CD8-positive, alpha-beta memory T cell (primary cell): ENCODE results near the gene SLC7A7. TPM values are rescaled to one million over a fixed set of nuclear protein-coding genes. Genes with fewer than 3 reads are reported as not detected.

Experiments used
- CTCF ChIA-PET: fragments of 350-600 bp; sonication (Branson Sonifier 250); formaldehyde crosslinking; loops from one replicate; lab custom pipeline; 2021; ENCODE audit warnings: antibody characterized with exemption; lab: Charles Lee
- POLR2A ChIA-PET: fragments of 350-600 bp; sonication (Branson Sonifier 250); formaldehyde crosslinking; loops from one replicate; lab custom pipeline; 2021; ENCODE audit warnings: antibody characterized with exemption; lab: Charles Lee
- DNase-seq, 5 donors: peaks; one replicate each; pipeline versions ENCODE4 v3.0.0 to v3.0.0-alpha.2; 2020 to 2022; ENCODE audit warnings: mixed read lengths in 1 of 5
- H3K27ac ChIP-seq: one replicate; pipeline ENCODE4 v1.7.0; 2013; ENCODE audit warnings: low read depth, mild to moderate bottlenecking, low read length, moderate library complexity
- H3K27me3 ChIP-seq: 2 replicates; pipeline ENCODE4 v1.7.0; 2013; ENCODE audit warnings: low read length, mild to moderate bottlenecking; ENCODE audit not compliant: insufficient read depth, poor library complexity, severe bottlenecking
- H3K36me3 ChIP-seq: 2 replicates; pipeline ENCODE4 v1.7.0; 2013; ENCODE audit warnings: mild to moderate bottlenecking, low read length, moderate library complexity; ENCODE audit not compliant: insufficient read depth
- H3K4me1 ChIP-seq: 2 replicates; pipeline ENCODE4 v1.7.0; 2013; ENCODE audit warnings: mild to moderate bottlenecking, low read length, moderate library complexity; ENCODE audit not compliant: insufficient read depth
- H3K4me3 ChIP-seq: 2 replicates; pipeline ENCODE4 v1.7.0; 2013; ENCODE audit warnings: mild to moderate bottlenecking, low read length
- H3K9me3 ChIP-seq: 2 replicates; pipeline ENCODE4 v1.7.0; 2013; ENCODE audit warnings: mild to moderate bottlenecking, low read length
- H3K27ac Mint-ChIP-seq, 8 donors: one replicate each; pipeline ENCODE4 v1.8.0; 2020 to 2021; ENCODE audit warnings: mixed read lengths in 8 of 8, mild to moderate bottlenecking in 6 of 8, inconsistent platforms in 3 of 8, moderate library complexity in 3 of 8
- H3K27me3 Mint-ChIP-seq, 2 donors: one replicate each; pipeline ENCODE4 v1.8.0; 2020 to 2021; ENCODE audit warnings: mixed read lengths in 2 of 2, mild to moderate bottlenecking in 1 of 2, moderate library complexity in 1 of 2
- H3K36me3 Mint-ChIP-seq, 3 donors: one replicate each; pipeline ENCODE4 v1.8.0; 2020 to 2021; ENCODE audit warnings: mixed read lengths in 3 of 3, inconsistent platforms in 1 of 3, mild to moderate bottlenecking in 1 of 3
- H3K4me1 Mint-ChIP-seq, 3 donors: one replicate each; pipeline ENCODE4 v1.8.0; 2020 to 2021; ENCODE audit warnings: mixed read lengths in 3 of 3, inconsistent platforms in 1 of 3, mild to moderate bottlenecking in 1 of 3
- H3K4me3 Mint-ChIP-seq, 7 donors: one replicate each; pipeline ENCODE4 v1.8.0; 2020 to 2021; ENCODE audit warnings: mixed read lengths in 7 of 7, mild to moderate bottlenecking in 6 of 7, moderate library complexity in 4 of 7, inconsistent platforms in 2 of 7
- H3K9me3 Mint-ChIP-seq, 5 donors: one replicate each; pipeline ENCODE4 v1.8.0; 2020 to 2022; ENCODE audit warnings: mixed read lengths in 5 of 5, mild to moderate bottlenecking in 3 of 5, moderate library complexity in 2 of 5, inconsistent platforms in 1 of 5
- polyA plus RNA-seq: library from polyadenylated mRNA; unstranded; fragments of 300-500 nt; fragmentation: Illumina TruSeq; gene quantifications from one replicate; pipeline ENCODE4 v1.2.3, GENCODE V29; 2021
- total RNA-seq, 2 experiments: library from RNA; stranded (reverse); gene quantifications; one replicate each; pipeline ENCODE4 v1.2.3, GENCODE V29; 2021

The SLC7A7 gene
- total and polyA plus RNA-seq, 3 experiments from 2014 or later: 0.70 to 0.75 TPM; not detected in 1

GRCh38 chr14:22753586-22753985, 61.6 kb downstream of the SLC7A7 start:
- peaks cover 0 to 3% (median 0%) of the 10 kb centered on the region in 3 donors for H3K4me1 Mint-ChIP-seq
- ChIA-PET CTCF (no interaction called here), POLR2A (no interaction called here)
- DNase-seq: no peak
- no peak overlapping the region for H3K27ac Mint-ChIP-seq
- H3K4me1 ChIP-seq: no peaks in the 10 kb centered on the region
- H3K4me3 ChIP-seq: no peak overlapping the region
- H3K36me3 ChIP-seq: no peaks in the 10 kb centered on the region
- H3K27ac ChIP-seq: no peak overlapping the region
- H3K36me3 Mint-ChIP-seq: peaks cover 0 to 7% (median 0%) of the 10 kb centered on the region in 3 donors
- no peaks in the 10 kb centered on the region for H3K9me3 ChIP-seq
- peaks cover 15 to 39% of the 10 kb centered on the region in 2 donors for H3K27me3 Mint-ChIP-seq
- H3K9me3 Mint-ChIP-seq: no peaks in the 10 kb centered on the region
- H3K27me3 ChIP-seq: no peaks in the 10 kb centered on the region
- H3K4me3 Mint-ChIP-seq: no peak overlapping the region

DNA sequence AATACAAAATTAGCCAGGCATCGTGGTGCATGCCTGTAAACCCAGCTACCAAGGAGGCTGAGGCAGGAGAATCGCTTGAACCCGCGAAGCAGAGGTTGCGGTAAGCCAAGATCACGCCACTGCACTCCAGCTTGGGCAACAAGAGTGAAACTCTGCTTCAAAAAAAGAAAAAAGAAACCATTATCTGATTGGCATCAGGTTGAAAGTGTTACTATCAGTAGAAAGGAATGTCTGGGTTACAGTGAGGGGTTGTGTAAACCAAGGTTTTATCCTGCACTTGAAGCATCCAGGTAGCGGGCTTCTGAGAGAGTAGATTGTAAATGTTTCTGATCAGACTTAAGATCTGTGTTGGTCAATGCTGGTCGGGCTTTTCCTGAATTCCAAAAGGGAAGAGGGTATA, 62.8 kb downstream of the SLC7A7 start:
- no peak overlapping the region for H3K4me3 Mint-ChIP-seq
- Histone ChIP-seq H3K27me3 (no peaks in the 10 kb centered on the region), H3K9me3 (no peaks in the 10 kb centered on the region), H3K36me3 (no peaks in the 10 kb centered on the region), H3K4me3 (no peak overlapping the region), H3K27ac (no peak overlapping the region), H3K4me1 (no peaks in the 10 kb centered on the region)
- peaks cover 0 to 1% (median 0%) of the 10 kb centered on the region in 5 donors for H3K9me3 Mint-ChIP-seq
- H3K27me3 Mint-ChIP-seq: peaks cover 17 to 50% of the 10 kb centered on the region in 2 donors
- peaks cover 0 to 4% (median 0%) of the 10 kb centered on the region in 3 donors for H3K4me1 Mint-ChIP-seq
- ChIA-PET CTCF (no interaction called here), POLR2A (interaction anchor here (0.6 kb wide), 1 partner anchor 313 kb away, joined by 3 read pairs; no protein-coding TSS in a partner anchor)
- H3K36me3 Mint-ChIP-seq: no peaks in the 10 kb centered on the region
- DNase-seq: no peak
- H3K27ac Mint-ChIP-seq: no peak overlapping the region

DNA sequence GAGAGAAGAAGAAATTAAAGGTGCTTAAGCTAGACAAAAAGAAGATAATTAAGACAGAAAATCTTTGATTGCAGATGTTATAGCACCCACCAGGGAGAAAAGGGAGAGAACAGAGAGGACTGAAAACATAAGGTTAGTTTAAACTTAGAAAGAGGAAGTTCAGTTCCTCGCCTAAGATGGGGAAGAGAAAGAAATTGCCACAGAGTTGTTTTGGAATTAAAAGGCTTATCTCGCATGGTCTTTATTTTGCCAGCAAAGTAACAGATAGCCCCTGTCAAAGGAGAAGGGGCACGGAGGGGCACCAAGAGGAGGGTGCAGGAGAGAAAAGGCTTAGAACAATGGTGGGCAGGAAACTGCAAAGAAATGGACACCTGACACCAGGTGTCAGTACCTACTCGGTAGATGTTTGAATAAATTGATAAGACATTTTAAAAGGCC, 66.6 kb downstream of the SLC7A7 start:
- Mint-ChIP-seq H3K36me3 (no peaks in the 10 kb centered on the region), H3K4me3 (no peak overlapping the region), H3K9me3 (peaks cover 0 to 1% (median 0%) of the 10 kb centered on the region in 5 donors), H3K27me3 (peaks cover 17 to 50% of the 10 kb centered on the region in 2 donors), H3K4me1 (peaks cover 0 to 4% (median 0%) of the 10 kb centered on the region in 3 donors), H3K27ac (peak overlapping the region in 2 of 8 donors; percentile 26 to 27)
- Histone ChIP-seq H3K9me3 (no peaks in the 10 kb centered on the region), H3K4me1 (no peaks in the 10 kb centered on the region), H3K27me3 (no peaks in the 10 kb centered on the region), H3K27ac (no peak overlapping the region), H3K4me3 (no peak overlapping the region), H3K36me3 (no peaks in the 10 kb centered on the region)
- no peak for DNase-seq
- CTCF ChIA-PET: interaction anchor here (0.6 kb wide), 1 partner anchor 44 kb away, joined by 3 read pairs; no protein-coding TSS in a partner anchor
- POLR2A ChIA-PET: no interaction called here

- Mint-ChIP-seq H3K27me3 (peaks cover 17 to 46% of the 10 kb centered on the region in 2 donors), H3K9me3 (peaks cover 0 to 1% (median 0%) of the 10 kb centered on the region in 5 donors), H3K27ac (no peak overlapping the region), H3K4me1 (peaks cover 0 to 4% (median 0%) of the 10 kb centered on the region in 3 donors), H3K4me3 (no peak overlapping the region), H3K36me3 (no peaks in the 10 kb centered on the region)
- CTCF ChIA-PET: no interaction called here
- Histone ChIP-seq H3K36me3 (no peaks in the 10 kb centered on the region), H3K4me3 (no peak overlapping the region), H3K4me1 (no peaks in the 10 kb centered on the region), H3K27ac (no peak overlapping the region), H3K27me3 (no peaks in the 10 kb centered on the region), H3K9me3 (no peaks in the 10 kb centered on the region)
- no peak for DNase-seq
- POLR2A ChIA-PET: no interaction called here
These were observed 67.0 kb downstream of the SLC7A7 start for GRCh38 chr14:22748206-22748605.

- H3K4me1 ChIP-seq: no peaks in the 10 kb centered on the region
- CTCF ChIA-PET: no interaction called here
- H3K36me3 Mint-ChIP-seq: no peaks in the 10 kb centered on the region
These were observed 67.5 kb downstream of the SLC7A7 start for GRCh38 chr14:22747769-22748168.

GRCh38 chr14:22740020-22740419, 75.2 kb downstream of the SLC7A7 start:
- no peaks in the 10 kb centered on the region for H3K4me1 Mint-ChIP-seq
- H3K27me3 Mint-ChIP-seq: peaks cover 0 to 33% of the 10 kb centered on the region in 2 donors
- no peaks in the 10 kb centered on the region for H3K36me3 Mint-ChIP-seq
- H3K36me3 ChIP-seq: no peaks in the 10 kb centered on the region
- CTCF ChIA-PET: no interaction called here
- peaks cover 0 to 1% (median 0%) of the 10 kb centered on the region in 5 donors for H3K9me3 Mint-ChIP-seq
- H3K27ac ChIP-seq: no peak overlapping the region
- no peak overlapping the region for H3K27ac Mint-ChIP-seq
- DNase-seq: no peak
- POLR2A ChIA-PET: no interaction called here
- H3K4me1 ChIP-seq: no peaks in the 10 kb centered on the region
- no peak overlapping the region for H3K4me3 Mint-ChIP-seq
- H3K27me3 ChIP-seq: no peaks in the 10 kb centered on the region
- H3K4me3 ChIP-seq: no peak overlapping the region
- no peaks in the 10 kb centered on the region for H3K9me3 ChIP-seq

More at GRCh38 chr14:22747769-22748168, 67.5 kb downstream of the SLC7A7 start:
- peaks cover 0 to 4% (median 0%) of the 10 kb centered on the region in 3 donors for H3K4me1 Mint-ChIP-seq
- Histone ChIP-seq H3K4me3 (no peak overlapping the region), H3K36me3 (no peaks in the 10 kb centered on the region), H3K27me3 (no peaks in the 10 kb centered on the region), H3K27ac (no peak overlapping the region), H3K9me3 (no peaks in the 10 kb centered on the region)
- no peak overlapping the region for H3K27ac Mint-ChIP-seq
- H3K4me3 Mint-ChIP-seq: no peak overlapping the region
- H3K27me3 Mint-ChIP-seq: peaks cover 13 to 47% of the 10 kb centered on the region in 2 donors
- POLR2A ChIA-PET: no interaction called here
- DNase-seq: no peak
- peaks cover 0 to 1% (median 0%) of the 10 kb centered on the region in 5 donors for H3K9me3 Mint-ChIP-seq

- CTCF ChIA-PET: no interaction called here
- H3K36me3 Mint-ChIP-seq: no peaks in the 10 kb centered on the region
These were observed 75.8 kb downstream of the SLC7A7 start for GRCh38 chr14:22739423-22739822.

GRCh38 chr14:22737052-22737451, 78.2 kb downstream of the SLC7A7 start:
- H3K27me3 Mint-ChIP-seq: peaks cover 2 to 18% of the 10 kb centered on the region in 2 donors
- H3K4me1 ChIP-seq: no peaks in the 10 kb centered on the region
- no peaks in the 10 kb centered on the region for H3K9me3 ChIP-seq
- H3K27ac Mint-ChIP-seq: no peak overlapping the region
- H3K27ac ChIP-seq: no peak overlapping the region
- H3K4me3 ChIP-seq: no peak overlapping the region
- H3K27me3 ChIP-seq: no peaks in the 10 kb centered on the region
- no peak for DNase-seq
- ChIA-PET POLR2A (no interaction called here), CTCF (no interaction called here)
- H3K9me3 Mint-ChIP-seq: peaks cover 0 to 1% (median 0%) of the 10 kb centered on the region in 5 donors
- no peaks in the 10 kb centered on the region for H3K36me3 Mint-ChIP-seq
- H3K4me3 Mint-ChIP-seq: no peak overlapping the region
- H3K4me1 Mint-ChIP-seq: no peaks in the 10 kb centered on the region
- no peaks in the 10 kb centered on the region for H3K36me3 ChIP-seq

More at GRCh38 chr14:22739423-22739822, 75.8 kb downstream of the SLC7A7 start:
- DNase-seq: no peak
- Histone ChIP-seq H3K27me3 (no peaks in the 10 kb centered on the region), H3K4me1 (no peaks in the 10 kb centered on the region), H3K36me3 (no peaks in the 10 kb centered on the region), H3K4me3 (no peak overlapping the region), H3K9me3 (no peaks in the 10 kb centered on the region), H3K27ac (no peak overlapping the region)
- no peak overlapping the region for H3K27ac Mint-ChIP-seq
- H3K4me1 Mint-ChIP-seq: no peaks in the 10 kb centered on the region
- H3K27me3 Mint-ChIP-seq: peaks cover 0 to 35% of the 10 kb centered on the region in 2 donors
- H3K9me3 Mint-ChIP-seq: peaks cover 0 to 1% (median 0%) of the 10 kb centered on the region in 5 donors
- POLR2A ChIA-PET: no interaction called here
- H3K4me3 Mint-ChIP-seq: no peak overlapping the region
